ENCODE measurements around the gene SSTR5.

SSTR5 gene

GRCh38 chr16:1129106-1129960, 56.8 kb downstream of the SSTR5 start:
- no peak for TF ChIP-seq CTCF (IDR thresholded peaks at IDR 0.05)
- Histone ChIP-seq H3K4me1 (no peaks in the 10 kb centered on the region), H3K27ac (no peak overlapping the region), H3K4me3 (ENCODE audit: low read depth, low read length) (no peak overlapping the region), H3K9me3 (ENCODE audit: control insufficient read depth, low read length) (no peaks in the 10 kb centered on the region), H3K27me3 (ENCODE audit: control insufficient read depth, insufficient read depth, low read length) (no peaks in the 10 kb centered on the region), H2AFZ (no peak overlapping the region), H3K4me2 (ENCODE audit: low read length) (no peak overlapping the region), H3K9ac (no peak overlapping the region), H3K79me2 (no peaks in the 10 kb centered on the region), H3K36me3 (ENCODE audit: control insufficient read depth, insufficient read depth, low read length) (no peaks in the 10 kb centered on the region)

- Histone ChIP-seq H3K9ac (no peak overlapping the region), H2AFZ (no peak overlapping the region), H3K4me3 (ENCODE audit: low read depth, low read length) (no peak overlapping the region), H3K27me3 (ENCODE audit: control insufficient read depth, insufficient read depth, low read length) (no peaks in the 10 kb centered on the region), H3K4me2 (ENCODE audit: low read length) (no peak overlapping the region), H3K36me3 (ENCODE audit: control insufficient read depth, insufficient read depth, low read length) (no peaks in the 10 kb centered on the region), H3K27ac (no peak overlapping the region), H3K9me3 (ENCODE audit: control insufficient read depth, low read length) (no peaks in the 10 kb centered on the region), H3K79me2 (no peaks in the 10 kb centered on the region), H3K4me1 (no peaks in the 10 kb centered on the region)
- TF ChIP-seq CTCF (IDR thresholded peaks at IDR 0.05) = no peak
These were observed 57.8 kb downstream of the SSTR5 start for GRCh38 chr16:1130382-1130781.

All from parathyroid adenoma (tissue), 2 donors.